ENCODE data around the gene TCOF1.
A peak's percentile ranks its signal among the peaks of the same experiment; 100 is the strongest.

TCOF1 gene

GRCh38 chr5:150407096-150407720, 49.7 kb downstream of the TCOF1 start:
- DNase-seq (ENCODE audit: extremely low read depth, low read depth): no peak
- no peak for TF ChIP-seq CTCF (IDR thresholded peaks at IDR 0.05; ENCODE audit: low read depth, low read length)

- TF ChIP-seq CTCF (IDR thresholded peaks at IDR 0.05; ENCODE audit: low read depth, low read length): no peak
- no peak for DNase-seq (ENCODE audit: extremely low read depth, low read depth)
These were observed 50.9 kb downstream of the TCOF1 start for GRCh38 chr5:150408231-150408943.

- TF ChIP-seq CTCF (IDR thresholded peaks at IDR 0.05; ENCODE audit: low read depth, low read length): no peak
- peak; percentile 58 for DNase-seq (ENCODE audit: extremely low read depth, low read depth)
These were observed 52.4 kb downstream of the TCOF1 start for GRCh38 chr5:150409638-150410523.

GRCh38 chr5:150410524-150411244, 53.2 kb downstream of the TCOF1 start:
- TF ChIP-seq CTCF (IDR thresholded peaks at IDR 0.05; ENCODE audit: low read depth, low read length): no peak

GRCh38 chr5:150411245-150411979, 53.9 kb downstream of the TCOF1 start:
- DNase-seq (ENCODE audit: extremely low read depth, low read depth): no peak
- TF ChIP-seq CTCF (IDR thresholded peaks at IDR 0.05; ENCODE audit: low read depth, low read length): no peak

More at GRCh38 chr5:150410524-150411244, 53.2 kb downstream of the TCOF1 start:
- DNase-seq (ENCODE audit: extremely low read depth, low read depth): no peak

- DNase-seq (ENCODE audit: extremely low read depth, low read depth): no peak
- no peak for TF ChIP-seq CTCF (IDR thresholded peaks at IDR 0.05; ENCODE audit: low read depth, low read length)
These were observed 55.0 kb downstream of the TCOF1 start, which contains the start of gene CD74 for GRCh38 chr5:150412319-150413175. Gene CD74 (minus strand): TSS chr5:150412910. CDS start chr5:150412749, 161 bp downstream.

Data from AG09319 (cell line).